Measurements from ENCODE around the gene GPR146.

DNA sequence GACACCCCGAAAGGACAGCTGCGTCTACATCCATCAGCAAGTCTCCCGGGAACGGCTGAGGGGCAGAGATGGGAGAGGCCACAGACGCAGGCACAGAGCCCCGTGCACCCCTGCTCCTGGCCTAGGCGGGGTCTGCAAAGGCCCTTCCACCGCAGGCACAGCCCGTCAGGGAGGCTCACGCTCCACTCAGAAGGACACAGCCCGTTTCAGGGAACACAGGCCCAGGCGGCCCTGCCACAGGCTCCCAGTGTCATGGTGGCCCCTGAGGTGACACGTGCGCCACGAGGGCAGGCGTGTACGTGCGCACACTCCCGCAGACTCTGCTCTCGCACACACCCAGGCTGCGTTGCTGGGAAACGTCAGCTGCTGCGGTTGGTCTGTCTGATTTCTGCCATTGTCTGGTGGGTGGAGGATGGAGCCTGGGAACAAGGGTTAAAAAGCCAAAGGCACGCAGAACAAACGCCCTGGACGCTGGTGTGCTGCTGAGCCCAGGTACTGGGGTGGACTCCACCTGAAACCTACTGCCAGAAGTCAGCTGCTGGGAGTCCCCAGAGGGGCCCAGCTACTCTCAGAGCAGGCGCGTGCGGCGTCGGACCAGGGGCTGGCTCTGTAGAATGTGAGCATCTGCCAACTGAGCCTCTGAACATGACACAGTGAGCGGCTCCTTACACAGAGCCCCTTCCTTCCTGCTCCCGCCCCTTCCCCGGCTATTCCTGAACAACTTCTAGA is 56.7 kb downstream of the GPR146 start:
- TF ChIP-seq, protein P1, sequence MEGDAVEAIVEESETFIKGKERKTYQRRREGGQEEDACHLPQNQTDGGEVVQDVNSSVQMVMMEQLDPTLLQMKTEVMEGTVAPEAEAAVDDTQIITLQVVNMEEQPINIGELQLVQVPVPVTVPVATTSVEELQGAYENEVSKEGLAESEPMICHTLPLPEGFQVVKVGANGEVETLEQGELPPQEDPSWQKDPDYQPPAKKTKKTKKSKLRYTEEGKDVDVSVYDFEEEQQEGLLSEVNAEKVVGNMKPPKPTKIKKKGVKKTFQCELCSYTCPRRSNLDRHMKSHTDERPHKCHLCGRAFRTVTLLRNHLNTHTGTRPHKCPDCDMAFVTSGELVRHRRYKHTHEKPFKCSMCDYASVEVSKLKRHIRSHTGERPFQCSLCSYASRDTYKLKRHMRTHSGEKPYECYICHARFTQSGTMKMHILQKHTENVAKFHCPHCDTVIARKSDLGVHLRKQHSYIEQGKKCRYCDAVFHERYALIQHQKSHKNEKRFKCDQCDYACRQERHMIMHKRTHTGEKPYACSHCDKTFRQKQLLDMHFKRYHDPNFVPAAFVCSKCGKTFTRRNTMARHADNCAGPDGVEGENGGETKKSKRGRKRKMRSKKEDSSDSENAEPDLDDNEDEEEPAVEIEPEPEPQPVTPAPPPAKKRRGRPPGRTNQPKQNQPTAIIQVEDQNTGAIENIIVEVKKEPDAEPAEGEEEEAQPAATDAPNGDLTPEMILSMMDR (IDR thresholded peaks at IDR 0.05): no peak
- peak in 1 of 3 donors; percentile 30 for TF ChIP-seq POLR2AphosphoS5 (IDR thresholded peaks at IDR 0.05)
- TF ChIP-seq EP300 (IDR thresholded peaks at IDR 0.05): no peak
- TF ChIP-seq POLR2A (IDR thresholded peaks at IDR 0.05): no peak

Data from stomach (tissue), 4 donors.